WI38 (cell line): ENCODE results near the gene WTAP.

Experiments used
- H3K4me3 ChIP-seq: 2 replicates; pipeline ENCODE4 v1.5.1; 2011; ENCODE audit warnings: low read depth, mild to moderate bottlenecking, control low read depth, low read length
- TF ChIP-seq, protein P1 (sequence below): IDR thresholded peaks from 2 replicates; pipeline ENCODE4 v1.5.1; 2012; ENCODE audit warnings: low read depth, mild to moderate bottlenecking, control low read depth, low read length

The WTAP gene

DNA sequence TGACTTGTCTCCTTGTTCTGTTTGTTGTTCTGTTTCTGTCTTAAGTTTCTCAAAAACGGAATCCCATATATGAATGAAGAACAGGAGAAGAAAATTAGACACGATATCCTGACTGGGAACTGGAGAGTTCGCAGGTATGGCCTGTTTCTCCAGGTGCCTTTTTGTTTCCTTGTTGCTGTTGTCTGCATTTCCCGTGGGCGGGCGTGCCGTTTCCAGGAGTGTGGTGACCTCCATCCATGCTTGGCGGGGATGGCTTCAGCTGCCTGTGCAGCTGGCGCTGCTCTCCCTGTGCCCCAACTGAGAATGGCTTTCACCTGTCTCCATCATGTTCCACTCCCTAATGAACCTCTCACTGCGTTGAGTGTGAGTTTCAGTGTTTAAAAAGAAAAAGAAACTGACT lies 77.2 kb downstream of the WTAP start:
- TF ChIP-seq, protein P1, sequence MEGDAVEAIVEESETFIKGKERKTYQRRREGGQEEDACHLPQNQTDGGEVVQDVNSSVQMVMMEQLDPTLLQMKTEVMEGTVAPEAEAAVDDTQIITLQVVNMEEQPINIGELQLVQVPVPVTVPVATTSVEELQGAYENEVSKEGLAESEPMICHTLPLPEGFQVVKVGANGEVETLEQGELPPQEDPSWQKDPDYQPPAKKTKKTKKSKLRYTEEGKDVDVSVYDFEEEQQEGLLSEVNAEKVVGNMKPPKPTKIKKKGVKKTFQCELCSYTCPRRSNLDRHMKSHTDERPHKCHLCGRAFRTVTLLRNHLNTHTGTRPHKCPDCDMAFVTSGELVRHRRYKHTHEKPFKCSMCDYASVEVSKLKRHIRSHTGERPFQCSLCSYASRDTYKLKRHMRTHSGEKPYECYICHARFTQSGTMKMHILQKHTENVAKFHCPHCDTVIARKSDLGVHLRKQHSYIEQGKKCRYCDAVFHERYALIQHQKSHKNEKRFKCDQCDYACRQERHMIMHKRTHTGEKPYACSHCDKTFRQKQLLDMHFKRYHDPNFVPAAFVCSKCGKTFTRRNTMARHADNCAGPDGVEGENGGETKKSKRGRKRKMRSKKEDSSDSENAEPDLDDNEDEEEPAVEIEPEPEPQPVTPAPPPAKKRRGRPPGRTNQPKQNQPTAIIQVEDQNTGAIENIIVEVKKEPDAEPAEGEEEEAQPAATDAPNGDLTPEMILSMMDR = no peak
- no peak overlapping the region for H3K4me3 ChIP-seq

DNA sequence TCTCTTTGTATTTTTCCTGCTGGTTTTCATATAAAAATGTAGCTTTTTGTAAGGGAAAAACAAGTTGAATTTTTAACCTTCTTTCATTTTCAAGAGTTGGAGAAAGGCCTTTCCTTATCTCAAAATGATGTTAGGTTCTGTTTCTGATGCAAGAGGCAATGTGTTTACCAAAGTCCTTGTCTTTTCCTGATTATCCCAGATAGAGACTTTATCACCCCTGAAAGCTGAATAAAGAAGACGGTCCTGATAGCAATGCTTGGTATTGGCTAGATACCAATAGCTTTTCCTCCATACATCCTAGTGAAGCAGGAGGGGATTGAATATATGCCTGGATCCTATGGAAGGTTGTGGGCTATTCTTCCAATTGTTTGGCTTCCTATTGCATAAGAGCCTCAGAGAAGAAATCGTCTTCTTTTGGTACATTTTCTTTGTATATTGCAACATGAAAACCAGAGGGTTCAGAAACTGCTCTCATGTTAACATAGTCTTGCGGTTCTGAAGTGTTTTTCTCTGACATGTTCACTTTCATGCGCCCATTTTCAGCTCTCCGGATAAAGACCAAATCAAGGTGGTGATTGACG lies 78.2 kb downstream of the WTAP start:
- H3K4me3 ChIP-seq = no peak overlapping the region
- TF ChIP-seq, protein P1 = no peak
